Gastrocnemius medialis (tissue), 4 donors: ENCODE data around the gene TSLP. TPM values are rescaled to one million over a fixed set of nuclear protein-coding genes. Genes with fewer than 3 reads are reported as not detected.

Experiments used
- ATAC-seq, 2 donors: fragments of 150-250 bp; one replicate each; pipeline ENCODE4 v1.9.1; 2016
- DNase-seq, 2 donors: peaks; one replicate each; pipeline ENCODE4 v3.0.0-alpha.2; 2019
- H3K27ac ChIP-seq, 4 donors: fragments of 200-600 bp; sonication (generic); 1 replicate in 1 of 4; 2 replicates in 3 of 4; pipeline ENCODE4 v1.5.1; 2016 to 2018; ENCODE audit warnings: mild to moderate bottlenecking in 2 of 4, moderate library complexity in 1 of 4
- H3K27me3 ChIP-seq, 3 donors: fragments of 200-600 bp; sonication (generic) in 2 of 3; 1 replicate in 1 of 3; 2 replicates in 2 of 3; pipeline versions ENCODE4 v1.5.1 to v1.6.0; 2016 to 2019; ENCODE audit warnings: mild to moderate bottlenecking in 1 of 3, moderate library complexity in 1 of 3
- H3K36me3 ChIP-seq, 2 donors: fragments of 200-600 bp; sonication (generic) in 1 of 2; one replicate each; pipeline ENCODE4 v1.5.1; 2017 to 2018
- H3K4me1 ChIP-seq, 2 donors: fragments of 200-600 bp; sonication (generic) in 1 of 2; one replicate each; pipeline ENCODE4 v1.5.1; 2016 to 2017; ENCODE audit warnings: mild to moderate bottlenecking in 2 of 2
- H3K4me3 ChIP-seq, 4 donors: fragments of 200-600 bp; sonication (generic) in 3 of 4; 1 replicate in 1 of 4; 2 replicates in 3 of 4; pipeline ENCODE4 v1.5.1; 2016 to 2019; ENCODE audit warnings: mild to moderate bottlenecking in 2 of 4
- H3K9me3 ChIP-seq, 3 donors: fragments of 200-600 bp; sonication (generic) in 2 of 3; 1 replicate in 1 of 3; 2 replicates in 2 of 3; pipeline ENCODE4 v1.5.1; 2016 to 2019
- POLR2A ChIP-seq, 2 donors: fragments of 450-650 bp; IDR thresholded peaks; one replicate each; pipeline ENCODE4 v1.6.1; 2017; ENCODE audit warnings: antibody characterized with exemption in 2 of 2, mild to moderate bottlenecking in 2 of 2, moderate library complexity in 2 of 2
- in situ Hi-C, 4 donors: fragments of 200-750 bp; cut with MboI; loops; one replicate each; pipeline versions ENCODE4 v1.15.0 to v1.8.0; 2017; ENCODE audit warnings: low sequenced_read_pairs in 4 of 4
- intact Hi-C: fragments of 100-400 bp; cut with DNase I; formaldehyde crosslinking; loops from one replicate; pipeline ENCODE4 v1.15.1; 2023; ENCODE audit warnings: low total_unique reads
- total RNA-seq, 4 donors: library from RNA; depleted of rRNA; stranded (reverse); fragments of >200 nt; gene quantifications; one replicate each; pipeline versions ENCODE4 v1.1.0 to v1.2.3, GENCODE V29; 2016
- TF ChIP-seq, protein P1 (sequence below), 5 experiments: fragments of 450-650 bp in 3 of 5; fragments of 200-600 bp in 2 of 5; sonication (generic) in 2 of 5; IDR thresholded peaks in 4 of 5; conservative IDR thresholded peaks in 1 of 5; 1 replicate in 4 of 5; 2 replicates in 1 of 5; pipeline ENCODE4 v1.5.1; 2016 to 2019; ENCODE audit warnings: antibody characterized with exemption in 5 of 5, mild to moderate bottlenecking in 3 of 5, moderate library complexity in 3 of 5

Gene TSLP
- total RNA-seq, 4 donors from 2014 or later = 0.36 to 0.58 TPM; not detected in 2

DNA sequence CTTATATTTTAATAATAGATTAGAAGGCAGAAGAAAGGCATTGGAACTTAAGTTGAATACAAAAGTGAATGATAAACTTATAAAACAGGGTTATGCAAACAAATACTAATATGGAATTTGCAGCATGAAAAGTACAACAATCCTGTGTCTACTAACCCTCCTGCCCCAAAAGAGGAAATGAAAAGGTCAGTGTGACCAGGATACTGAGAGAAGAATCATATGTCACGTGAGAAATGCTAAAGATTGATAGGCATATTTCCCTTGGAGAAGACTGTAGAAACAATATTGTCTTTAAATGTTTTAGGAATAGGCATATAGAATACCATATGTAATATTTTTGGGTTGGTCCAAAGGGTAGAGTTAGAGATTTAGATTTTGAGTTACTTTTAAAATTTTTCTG lies 24.5 kb downstream of the TSLP start:
- intact Hi-C loops (no loop called here), in situ Hi-C loops (loop anchor here in 2 of 4 donors (25.0 kb wide), 2 partner anchors 334 to 359 kb away; partner anchors contain the start of genes SLC25A46 (in 1 of the 2) and TMEM232 (in 1 of the 2))
- no peak for DNase-seq
- H3K4me1 ChIP-seq = peaks cover 19 to 24% of the 10 kb centered on the region in 2 donors
- H3K27ac ChIP-seq = no peak overlapping the region
- peaks cover 0 to 55% of the 10 kb centered on the region in 2 donors for H3K36me3 ChIP-seq
- no peak overlapping the region for H3K4me3 ChIP-seq
- no peak for ATAC-seq
- TF ChIP-seq, protein P1, sequence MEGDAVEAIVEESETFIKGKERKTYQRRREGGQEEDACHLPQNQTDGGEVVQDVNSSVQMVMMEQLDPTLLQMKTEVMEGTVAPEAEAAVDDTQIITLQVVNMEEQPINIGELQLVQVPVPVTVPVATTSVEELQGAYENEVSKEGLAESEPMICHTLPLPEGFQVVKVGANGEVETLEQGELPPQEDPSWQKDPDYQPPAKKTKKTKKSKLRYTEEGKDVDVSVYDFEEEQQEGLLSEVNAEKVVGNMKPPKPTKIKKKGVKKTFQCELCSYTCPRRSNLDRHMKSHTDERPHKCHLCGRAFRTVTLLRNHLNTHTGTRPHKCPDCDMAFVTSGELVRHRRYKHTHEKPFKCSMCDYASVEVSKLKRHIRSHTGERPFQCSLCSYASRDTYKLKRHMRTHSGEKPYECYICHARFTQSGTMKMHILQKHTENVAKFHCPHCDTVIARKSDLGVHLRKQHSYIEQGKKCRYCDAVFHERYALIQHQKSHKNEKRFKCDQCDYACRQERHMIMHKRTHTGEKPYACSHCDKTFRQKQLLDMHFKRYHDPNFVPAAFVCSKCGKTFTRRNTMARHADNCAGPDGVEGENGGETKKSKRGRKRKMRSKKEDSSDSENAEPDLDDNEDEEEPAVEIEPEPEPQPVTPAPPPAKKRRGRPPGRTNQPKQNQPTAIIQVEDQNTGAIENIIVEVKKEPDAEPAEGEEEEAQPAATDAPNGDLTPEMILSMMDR (IDR thresholded peaks at IDR 0.05 in 4 of 5, conservative IDR thresholded peaks at IDR 0.05 in 1 of 5) = no peak
- no peak for TF ChIP-seq POLR2A (IDR thresholded peaks at IDR 0.05)
- H3K27me3 ChIP-seq = no peaks in the 10 kb centered on the region
- H3K9me3 ChIP-seq = no peaks in the 10 kb centered on the region

DNA sequence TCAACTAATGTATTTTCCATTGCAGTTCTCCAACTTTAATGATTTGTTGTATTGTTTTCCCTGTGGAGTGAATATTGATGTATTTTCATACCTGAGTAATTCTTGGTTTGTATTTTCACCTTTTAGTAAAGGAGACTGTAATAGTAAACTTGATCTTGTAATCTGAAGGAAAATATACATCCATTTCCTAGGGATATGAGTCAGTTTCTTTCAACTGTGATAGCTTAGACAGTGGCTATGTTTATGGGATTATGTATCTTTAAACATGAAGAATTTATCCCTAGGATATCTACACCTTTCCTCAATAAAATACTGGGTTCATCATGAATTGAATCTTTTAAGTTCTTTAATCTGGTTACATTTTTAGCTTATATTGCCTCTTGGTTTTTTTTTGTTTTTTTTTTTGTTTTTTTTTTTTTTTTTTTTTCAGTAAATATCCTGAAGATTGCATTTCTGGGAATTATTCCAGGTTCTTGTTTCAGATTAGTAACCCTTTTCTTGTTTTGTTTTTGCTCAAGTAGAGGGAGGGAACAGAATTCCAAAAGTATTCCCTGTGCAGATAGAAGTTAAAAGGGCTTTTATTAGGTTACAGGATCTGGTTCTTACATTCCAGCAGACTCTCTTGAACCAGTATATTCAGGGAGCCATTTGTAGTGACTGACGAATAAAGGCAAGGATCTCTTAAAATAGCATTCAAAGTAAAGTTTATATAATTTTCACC lies 27.7 kb downstream of the TSLP start:
- TF ChIP-seq POLR2A (IDR thresholded peaks at IDR 0.05) = no peak
- ATAC-seq (no peak), DNase-seq (no peak)
- in situ Hi-C loops = loop anchor here in 2 of 4 donors (25.0 kb wide), 2 partner anchors 337 to 362 kb away; partner anchors contain the start of genes SLC25A46 (in 1 of the 2) and TMEM232 (in 1 of the 2)
- Histone ChIP-seq H3K9me3 (no peaks in the 10 kb centered on the region), H3K4me1 (peaks cover 3% of the 10 kb centered on the region in 2 donors), H3K36me3 (peaks cover 0 to 85% of the 10 kb centered on the region in 2 donors), H3K27me3 (no peaks in the 10 kb centered on the region), H3K27ac (no peak overlapping the region), H3K4me3 (no peak overlapping the region)
- intact Hi-C loops = no loop called here

DNA sequence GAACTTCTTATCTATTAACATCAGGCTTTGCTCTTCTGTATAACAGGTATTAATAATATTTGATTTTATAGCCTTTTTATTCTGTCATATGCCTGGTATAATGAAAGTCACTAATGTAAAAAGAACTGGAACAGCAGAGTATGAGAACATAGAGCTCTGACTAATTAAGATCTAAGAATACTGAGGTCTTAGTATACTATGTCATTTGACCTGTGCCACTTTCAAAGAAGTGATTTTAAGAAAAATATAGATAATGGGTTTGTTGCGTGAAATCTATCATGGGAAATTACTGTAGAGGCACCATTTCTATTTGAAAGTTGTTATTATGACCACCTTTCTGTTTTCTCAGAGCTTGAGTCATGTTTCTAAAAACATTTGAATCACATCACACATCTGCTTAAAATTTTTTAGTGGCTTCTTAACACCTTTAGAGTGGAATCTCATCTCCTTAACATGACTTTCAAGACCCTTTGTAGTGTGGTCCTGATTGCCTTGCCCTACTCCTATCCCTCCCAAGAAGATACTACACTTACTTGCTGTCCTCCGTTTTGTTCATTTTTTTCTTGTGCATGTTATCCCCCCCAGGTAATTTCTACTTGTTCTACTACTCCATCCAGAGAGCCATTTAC lies 34.9 kb downstream of the TSLP start:
- intact Hi-C loops (no loop called here), in situ Hi-C loops (loop anchor here in 1 of 4 donors (25.0 kb wide), 1 partner anchor 344 kb away; no protein-coding TSS in a partner anchor)
- DNase-seq = no peak
- H3K27ac ChIP-seq = no peak overlapping the region
- H3K36me3 ChIP-seq = peaks cover 4 to 89% of the 10 kb centered on the region in 2 donors
- no peaks in the 10 kb centered on the region for H3K27me3 ChIP-seq
- no peaks in the 10 kb centered on the region for H3K9me3 ChIP-seq
- H3K4me1 ChIP-seq = no peaks in the 10 kb centered on the region
- no peak for ATAC-seq
- no peak overlapping the region for H3K4me3 ChIP-seq
- TF ChIP-seq, protein P1 (IDR thresholded peaks at IDR 0.05 in 4 of 5, conservative IDR thresholded peaks at IDR 0.05 in 1 of 5) = no peak
- no peak for TF ChIP-seq POLR2A (IDR thresholded peaks at IDR 0.05)

DNA sequence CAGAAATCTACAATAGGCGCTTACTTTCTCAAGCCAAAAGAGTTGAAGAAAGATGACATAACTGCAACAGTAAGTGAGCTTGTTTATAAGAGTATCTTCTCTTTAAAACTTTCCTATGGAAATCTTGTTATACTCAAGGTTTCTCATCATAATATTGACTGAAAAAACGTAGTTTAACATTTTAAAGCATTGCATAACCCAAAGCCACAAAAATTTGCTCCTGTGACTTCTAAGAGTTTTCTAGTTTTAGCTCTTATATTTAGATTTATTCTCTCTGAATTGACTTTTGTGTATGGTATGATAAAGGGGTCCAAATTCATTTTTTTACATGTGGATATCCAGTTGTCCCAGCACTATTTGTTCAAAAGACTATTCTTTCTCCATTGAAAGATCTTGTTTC lies 35.9 kb downstream of the TSLP start:
- Histone ChIP-seq H3K9me3 (no peaks in the 10 kb centered on the region), H3K4me1 (no peaks in the 10 kb centered on the region), H3K27ac (no peak overlapping the region), H3K4me3 (no peak overlapping the region), H3K27me3 (no peaks in the 10 kb centered on the region), H3K36me3 (peaks cover 4 to 92% of the 10 kb centered on the region in 2 donors)
- in situ Hi-C loops = loop anchor here in 1 of 4 donors (25.0 kb wide), 1 partner anchor 345 kb away; no protein-coding TSS in a partner anchor
- ATAC-seq = no peak
- intact Hi-C loops = no loop called here
- TF ChIP-seq, protein P1 (IDR thresholded peaks at IDR 0.05 in 4 of 5, conservative IDR thresholded peaks at IDR 0.05 in 1 of 5) = no peak
- no peak for TF ChIP-seq POLR2A (IDR thresholded peaks at IDR 0.05)
- no peak for DNase-seq

DNA sequence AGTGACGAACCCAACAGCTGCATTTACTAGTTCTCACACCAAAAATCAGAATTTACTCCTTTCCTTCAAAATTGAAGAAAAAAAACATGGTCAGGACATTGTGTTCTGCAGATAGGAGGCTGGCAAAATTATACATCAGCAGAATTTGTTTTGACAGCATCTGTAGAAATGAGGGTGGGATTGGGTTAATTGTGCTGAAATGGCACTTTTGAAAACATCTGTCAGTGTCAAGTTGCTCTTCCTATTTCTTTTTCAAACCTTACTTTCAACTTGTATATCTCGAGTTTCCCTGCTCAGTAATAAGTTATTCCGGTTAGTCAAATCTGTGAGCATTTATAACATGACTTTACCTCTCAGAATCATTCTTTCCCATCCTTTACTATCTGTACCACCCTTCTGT lies 40.4 kb downstream of the TSLP start:
- Histone ChIP-seq H3K27me3 (no peaks in the 10 kb centered on the region), H3K36me3 (peaks cover 4 to 72% of the 10 kb centered on the region in 2 donors), H3K4me1 (no peaks in the 10 kb centered on the region), H3K4me3 (no peak overlapping the region), H3K27ac (no peak overlapping the region), H3K9me3 (no peaks in the 10 kb centered on the region)
- in situ Hi-C loops = loop anchor here in 1 of 4 donors (25.0 kb wide), 1 partner anchor 350 kb away; no protein-coding TSS in a partner anchor
- TF ChIP-seq, protein P1 (IDR thresholded peaks at IDR 0.05 in 4 of 5, conservative IDR thresholded peaks at IDR 0.05 in 1 of 5) = no peak
- TF ChIP-seq POLR2A (IDR thresholded peaks at IDR 0.05) = no peak
- intact Hi-C loops = no loop called here
- no peak for ATAC-seq
- no peak for DNase-seq
